K562 (cell line): Measurements from ENCODE around the gene MPZL1. TPM values are rescaled to one million over a fixed set of nuclear protein-coding genes. Genes with fewer than 3 reads are reported as not detected.

ENCODE experiments used
- ATAC-seq: fragments of 200-7000 bp; cut with Tn5 transposase; 3 replicates; pipeline ENCODE4 v1.9.1; 2020; ENCODE audit warnings: moderate library complexity
- BruUV-seq: library from RNA; stranded (reverse); fragments of 400-500 nt; replicated peaks from 2 replicates; lab custom pipeline; 2021; lab: Mats Ljungman, UMichigan
- CTCF ChIA-PET: fragments of 300-600 bp; formaldehyde crosslinking; extraction: SDS; loops from one replicate; lab custom pipeline; 2021; ENCODE audit warnings: low intra/inter-chr PET ratio; lab: Yijun Ruan, JAX
- POLR2A ChIA-PET: fragments of 300-600, 350-650 bp; sonication (Branson Sonifier 250); formaldehyde crosslinking; extraction: SDS; loops from one replicate; lab custom pipeline; 2021; ENCODE audit warnings: antibody characterized with exemption, inconsistent platforms; lab: Yijun Ruan, JAX
- DNase-seq, 4 experiments: peaks; one replicate each; pipeline versions ENCODE4 v3.0.0 to v3.0.0-alpha.2; 2011 to 2018; ENCODE audit warnings: low spot score in 3 of 4, mixed read lengths in 3 of 4; ENCODE audit errors: extremely low read depth in 1 of 4
- FAIRE-seq: peaks from 2 replicates; lab custom pipeline; 2011; peaks lifted over from hg19 to GRCh38; lab: Jason Lieb, UNC
- H2AFZ ChIP-seq: 2 replicates; pipeline ENCODE4 v1.6.0; 2011; ENCODE audit warnings: low read depth, low read length, control low read depth, inconsistent platforms
- H3K27ac ChIP-seq: fragments of 200-600 bp; 3 replicates; pipeline ENCODE4 v1.8.0; 2011; ENCODE audit warnings: low read depth, mild to moderate bottlenecking, control low read depth, inconsistent platforms, low read length, moderate library complexity, mixed read lengths; ENCODE audit errors: extremely low read depth
- H3K27me3 ChIP-seq, 2 experiments: fragments of 300-600 bp in 1 of 2; 2 replicates in 1 of 2; 3 replicates in 1 of 2; pipeline versions ENCODE4 v1.6.0 to v1.8.0; 2011; ENCODE audit warnings: inconsistent platforms in 2 of 2, low read length in 2 of 2, mild to moderate bottlenecking in 1 of 2, mixed read lengths in 1 of 2, moderate library complexity in 1 of 2; ENCODE audit not compliant: control insufficient read depth in 2 of 2, insufficient read depth in 2 of 2
- H3K36me3 ChIP-seq: fragments of 300-600 bp; 3 replicates; pipeline ENCODE4 v1.8.0; 2011; ENCODE audit warnings: mild to moderate bottlenecking, low read length, inconsistent platforms; ENCODE audit not compliant: control insufficient read depth, insufficient read depth
- H3K4me1 ChIP-seq, 2 experiments: fragments of 200-600 bp in 1 of 2; replicated peaks in 1 of 2; 2 replicates in 1 of 2; 3 replicates in 1 of 2; pipeline versions ENCODE4 v1.5.1 to v1.8.0; 2011; ENCODE audit warnings: inconsistent platforms in 2 of 2, low read length in 2 of 2, mild to moderate bottlenecking in 1 of 2, mixed read lengths in 1 of 2, moderate library complexity in 1 of 2; ENCODE audit not compliant: control insufficient read depth in 2 of 2, insufficient read depth in 2 of 2
- H3K4me2 ChIP-seq: 2 replicates; pipeline ENCODE4 v1.6.1; 2011; ENCODE audit warnings: low read length, control low read depth, inconsistent platforms, mixed read lengths; ENCODE audit not compliant: insufficient read depth
- H3K4me3 ChIP-seq: fragments of 200-600 bp; sonication (generic), shearing (Covaris generic); 2 replicates; pipeline ENCODE4 v1.5.1; 2016; ENCODE audit warnings: control low read depth, inconsistent platforms
- H3K79me2 ChIP-seq: fragments of 200-600 bp; 3 replicates; pipeline ENCODE4 v1.8.0; 2011; ENCODE audit warnings: low read length, inconsistent platforms; ENCODE audit not compliant: control insufficient read depth, insufficient read depth
- H3K9ac ChIP-seq, 2 experiments: 2 replicates each; pipeline versions ENCODE4 v1.6.0 to v1.6.1; 2011; ENCODE audit warnings: low read depth in 2 of 2, low read length in 2 of 2, control low read depth in 1 of 2, inconsistent platforms in 1 of 2, mild to moderate bottlenecking in 1 of 2, mixed read lengths in 1 of 2; ENCODE audit not compliant: insufficient read depth in 1 of 2
- H3K9me1 ChIP-seq: one replicate; pipeline ENCODE4 v1.6.0; 2011; ENCODE audit warnings: inconsistent platforms, mild to moderate bottlenecking, low read length, moderate library complexity; ENCODE audit not compliant: control insufficient read depth, insufficient read depth
- H3K9me3 ChIP-seq: replicated peaks from 2 replicates; pipeline ENCODE4 v1.5.1; 2011; ENCODE audit warnings: low read depth, low read length, inconsistent platforms; ENCODE audit not compliant: control insufficient read depth, insufficient read depth
- H4K20me1 ChIP-seq: replicated peaks from 2 replicates; pipeline ENCODE4 v1.6.1; 2011; ENCODE audit warnings: low read length, inconsistent platforms, mixed read lengths; ENCODE audit not compliant: control insufficient read depth, insufficient read depth
- CEBPG ChIP-seq, 3 experiments: fragments of 200-800 bp in 1 of 3; sonication (Bioruptor generic) in 1 of 3; sonication (generic) in 1 of 3; formaldehyde crosslinking in 1 of 3; IDR thresholded peaks in 2 of 3; conservative IDR thresholded peaks in 1 of 3; 2 replicates each; pipeline versions ENCODE4 v1.6.1 to v1.8.0; 2016 to 2022; ENCODE audit warnings: missing compliant biosample characterization in 2 of 3, missing genetic modification characterization in 2 of 3, mild to moderate bottlenecking in 1 of 3, missing genetic modification reagents in 1 of 3
- CTBP1 ChIP-seq: fragments of 450-650 bp; IDR thresholded peaks from 2 replicates; pipeline ENCODE4 v1.6.1; 2016; ENCODE audit warnings: borderline replicate concordance
- ETV5 ChIP-seq: sonication (generic); formaldehyde crosslinking; IDR thresholded peaks from 2 replicates; pipeline ENCODE4 v1.4.0; 2020; ENCODE audit warnings: low read depth, mild to moderate bottlenecking, missing genetic modification reagents
- FOXP1 ChIP-seq: sonication (generic); formaldehyde crosslinking; IDR thresholded peaks from 2 replicates; pipeline ENCODE4 v1.8.0; 2022; ENCODE audit warnings: mild to moderate bottlenecking, missing genetic modification reagents
- KDM1A ChIP-seq, 2 experiments: fragments of 450-650 bp; IDR thresholded peaks; 2 replicates each; pipeline ENCODE4 v1.6.1; 2016; ENCODE audit warnings: mild to moderate bottlenecking in 2 of 2
- MAFG ChIP-seq: fragments of 450-650 bp; conservative IDR thresholded peaks from 2 replicates; pipeline ENCODE4 v1.6.1; 2016; ENCODE audit warnings: missing genetic modification characterization, missing compliant biosample characterization
- RAD21 ChIP-seq, 2 experiments: fragments of 250-450 bp in 1 of 2; fragments of 450-650 bp in 1 of 2; sonication (Bioruptor Pico) in 1 of 2; formaldehyde crosslinking in 1 of 2; IDR thresholded peaks in 1 of 2; conservative IDR thresholded peaks in 1 of 2; 2 replicates each; pipeline versions ENCODE4 v1.4.0 to v1.8.0; 2020 to 2022; ENCODE audit warnings: mild to moderate bottlenecking in 2 of 2, moderate library complexity in 1 of 2
- SRF ChIP-seq, 2 experiments: fragments of 250-450, 450-650 bp in 1 of 2; sonication (Bioruptor Pico) in 1 of 2; sonication (generic) in 1 of 2; formaldehyde crosslinking; IDR thresholded peaks; 2 replicates each; pipeline versions ENCODE4 v1.5.0 to v1.5.1; 2020 to 2022; ENCODE audit warnings: mild to moderate bottlenecking in 1 of 2, missing genetic modification reagents in 1 of 2
- ZNF12 ChIP-seq: sonication (generic); formaldehyde crosslinking; IDR thresholded peaks from 2 replicates; pipeline ENCODE4 v1.4.0; 2020; ENCODE audit warnings: mild to moderate bottlenecking, missing genetic modification reagents
- ZNF316 ChIP-seq: fragments of 450-650 bp; IDR thresholded peaks from 2 replicates; pipeline ENCODE4 v1.6.1; 2016
- WGBS: fragments of 100-300 bp; shearing (Covaris generic); methylation state at CpG from one replicate; pipeline ENCODE4 v1.1.6; 2016; ENCODE audit warnings: low coverage, mixed read lengths; ENCODE audit not compliant: insufficient coverage; ENCODE audit errors: missing lambda C conversion rate; 5-methylcytosine and 5-hydroxymethylcytosine counted together
- in situ Hi-C: fragments of 300-500 bp; cut with MboI; formaldehyde crosslinking; loops from 4 replicates; pipeline ENCODE4 v1.15.0; 2018; ENCODE audit warnings: inconsistent platforms, mixed read lengths
- intact Hi-C: fragments of 100-400 bp; cut with micrococcal nuclease; formaldehyde crosslinking; loops from 2 replicates; pipeline ENCODE4 v1.14.2; 2022
- polyA plus RNA-seq, 8 experiments: library from polyadenylated mRNA; depleted of rRNA in 4 of 8; stranded (reverse) in 5 of 8; unstranded in 3 of 8; fragments of >200 nt; fragmentation: Nextera tagmentation in 2 of 8; fragmentation: Illumina TruSeq in 1 of 8; extraction: Ambion mirVana in 2 of 8; extraction: Trizol in 1 of 8; gene quantifications; 2 replicates each; pipeline versions ENCODE4 v1.2.1 to v1.2.3, GENCODE V29; 2011 to 2014; ENCODE audit warnings: inconsistent platforms in 1 of 8, missing spikeins in 1 of 8
- total RNA-seq, 7 experiments: library from RNA; depleted of rRNA in 6 of 7; stranded (reverse); fragments of >200 nt in 6 of 7; fragmentation: Illumina TruSeq in 2 of 7; extraction: Trizol in 2 of 7; gene quantifications; 2 replicates each; pipeline versions ENCODE4 v1.2.1 to v1.2.3, GENCODE V29; 2011 to 2021; ENCODE audit warnings: low replicate concordance in 1 of 7
- TF ChIP-seq, protein P1 (sequence below): fragments of 450-650 bp; conservative IDR thresholded peaks from 2 replicates; pipeline ENCODE4 v1.6.1; 2016; ENCODE audit warnings: missing genetic modification characterization, low read depth, mild to moderate bottlenecking, missing compliant biosample characterization, moderate library complexity
- TF ChIP-seq, protein P2 (sequence below): sonication (generic); formaldehyde crosslinking; IDR thresholded peaks from 2 replicates; pipeline ENCODE4 v1.8.1; 2023; ENCODE audit warnings: mild to moderate bottlenecking, missing genetic modification reagents
- TF ChIP-seq, protein P3 (sequence below): fragments of 450-650 bp; conservative IDR thresholded peaks from 2 replicates; pipeline ENCODE4 v1.6.1; 2016; ENCODE audit warnings: missing genetic modification characterization, low read depth, mild to moderate bottlenecking, control low read depth, missing compliant biosample characterization
- TF ChIP-seq, protein P4 (sequence below): sonication (generic); formaldehyde crosslinking; IDR thresholded peaks from 2 replicates; pipeline ENCODE4 v1.8.1; 2023; ENCODE audit warnings: mild to moderate bottlenecking, missing genetic modification reagents

Gene MPZL1
- total and polyA plus RNA-seq, 9 of the 15 experiments (the other 6 are each of a cell fraction or from before 2014, with no cell fraction given): 14.5 to 153 (median 66.5) TPM

- ATAC-seq (peak; percentile 91), DNase-seq (peak in 2 of 4 experiments; percentile 49 to 56), FAIRE-seq (peak; percentile 60)
- POLR2A ChIA-PET: interaction anchor here (0.6 to 1.4 kb wide), 9 partner anchors 11 to 819 kb away, joined by 3 to 4 read pairs (median 3); no protein-coding TSS in a partner anchor
- intact Hi-C loops: no loop called here
- Histone ChIP-seq H3K27me3 (no peaks in the 10 kb centered on the region), H3K79me2 (no peaks in the 10 kb centered on the region), H3K4me3 (no peak overlapping the region), H3K36me3 (0 out of 3 replicates have a peak, but pooled peaks cover 5% of the 10 kb centered on the region), H2AFZ (no peak overlapping the region), H3K4me1 (peaks cover 0 to 3% of the 10 kb centered on the region in 2 experiments; a peak in 2 of 5 replicates), H3K9me3 (0 out of 2 replicates have a peak, but pooled peaks cover under 1% of the 10 kb centered on the region), H3K9ac (no peak overlapping the region), H3K9me1 (no peaks in the 10 kb centered on the region), H3K27ac (no peak overlapping the region), H4K20me1 (no peaks in the 10 kb centered on the region), H3K4me2 (no peak overlapping the region)
- in situ Hi-C loops: loop anchor here (5.0 kb wide), 1 partner anchor 80 kb away; no protein-coding TSS in a partner anchor
- WGBS: 9% methylated on average over 2 of the region's 2 CpGs
- no TSS peak for BruUV-seq
- CTCF ChIA-PET: interaction anchor here (1.0 kb wide), 1 partner anchor 957 kb away, joined by 4 read pairs; no protein-coding TSS in a partner anchor
- 0 out of 4 replicates have a peak, but pooled peaks have one; percentile 6 to 31 for TF ChIP-seq RAD21 (CRISPR knock-in tag; conservative IDR thresholded peaks at IDR 0.05 in 1 of 2, IDR thresholded peaks at IDR 0.05 in 1 of 2)
- TF ChIP-seq, protein P1, sequence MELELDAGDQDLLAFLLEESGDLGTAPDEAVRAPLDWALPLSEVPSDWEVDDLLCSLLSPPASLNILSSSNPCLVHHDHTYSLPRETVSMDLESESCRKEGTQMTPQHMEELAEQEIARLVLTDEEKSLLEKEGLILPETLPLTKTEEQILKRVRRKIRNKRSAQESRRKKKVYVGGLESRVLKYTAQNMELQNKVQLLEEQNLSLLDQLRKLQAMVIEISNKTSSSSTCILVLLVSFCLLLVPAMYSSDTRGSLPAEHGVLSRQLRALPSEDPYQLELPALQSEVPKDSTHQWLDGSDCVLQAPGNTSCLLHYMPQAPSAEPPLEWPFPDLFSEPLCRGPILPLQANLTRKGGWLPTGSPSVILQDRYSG: no peak
- TF ChIP-seq CTBP1: no peak
- TF ChIP-seq FOXP1 (CRISPR knock-in tag): no peak
- TF ChIP-seq, protein P2, sequence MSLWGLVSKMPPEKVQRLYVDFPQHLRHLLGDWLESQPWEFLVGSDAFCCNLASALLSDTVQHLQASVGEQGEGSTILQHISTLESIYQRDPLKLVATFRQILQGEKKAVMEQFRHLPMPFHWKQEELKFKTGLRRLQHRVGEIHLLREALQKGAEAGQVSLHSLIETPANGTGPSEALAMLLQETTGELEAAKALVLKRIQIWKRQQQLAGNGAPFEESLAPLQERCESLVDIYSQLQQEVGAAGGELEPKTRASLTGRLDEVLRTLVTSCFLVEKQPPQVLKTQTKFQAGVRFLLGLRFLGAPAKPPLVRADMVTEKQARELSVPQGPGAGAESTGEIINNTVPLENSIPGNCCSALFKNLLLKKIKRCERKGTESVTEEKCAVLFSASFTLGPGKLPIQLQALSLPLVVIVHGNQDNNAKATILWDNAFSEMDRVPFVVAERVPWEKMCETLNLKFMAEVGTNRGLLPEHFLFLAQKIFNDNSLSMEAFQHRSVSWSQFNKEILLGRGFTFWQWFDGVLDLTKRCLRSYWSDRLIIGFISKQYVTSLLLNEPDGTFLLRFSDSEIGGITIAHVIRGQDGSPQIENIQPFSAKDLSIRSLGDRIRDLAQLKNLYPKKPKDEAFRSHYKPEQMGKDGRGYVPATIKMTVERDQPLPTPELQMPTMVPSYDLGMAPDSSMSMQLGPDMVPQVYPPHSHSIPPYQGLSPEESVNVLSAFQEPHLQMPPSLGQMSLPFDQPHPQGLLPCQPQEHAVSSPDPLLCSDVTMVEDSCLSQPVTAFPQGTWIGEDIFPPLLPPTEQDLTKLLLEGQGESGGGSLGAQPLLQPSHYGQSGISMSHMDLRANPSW (CRISPR knock-in tag): no peak
- no peak for TF ChIP-seq ZNF12
- TF ChIP-seq ETV5 (CRISPR knock-in tag): no peak
- TF ChIP-seq CEBPG (CRISPR knock-in tag; IDR thresholded peaks at IDR 0.05): 0 out of 2 replicates have a peak, but pooled peaks have one; percentile 58
- peak in 1 of 2 experiments; percentile 39; a peak in 1 of 4 replicates for TF ChIP-seq CEBPG (tag; conservative IDR thresholded peaks at IDR 0.05 in 1 of 2, IDR thresholded peaks at IDR 0.05 in 1 of 2)
- TF ChIP-seq KDM1A (IDR thresholded peaks at IDR 0.05): no peak
- TF ChIP-seq MAFG (tag): peak; percentile 82
- TF ChIP-seq, protein P3, sequence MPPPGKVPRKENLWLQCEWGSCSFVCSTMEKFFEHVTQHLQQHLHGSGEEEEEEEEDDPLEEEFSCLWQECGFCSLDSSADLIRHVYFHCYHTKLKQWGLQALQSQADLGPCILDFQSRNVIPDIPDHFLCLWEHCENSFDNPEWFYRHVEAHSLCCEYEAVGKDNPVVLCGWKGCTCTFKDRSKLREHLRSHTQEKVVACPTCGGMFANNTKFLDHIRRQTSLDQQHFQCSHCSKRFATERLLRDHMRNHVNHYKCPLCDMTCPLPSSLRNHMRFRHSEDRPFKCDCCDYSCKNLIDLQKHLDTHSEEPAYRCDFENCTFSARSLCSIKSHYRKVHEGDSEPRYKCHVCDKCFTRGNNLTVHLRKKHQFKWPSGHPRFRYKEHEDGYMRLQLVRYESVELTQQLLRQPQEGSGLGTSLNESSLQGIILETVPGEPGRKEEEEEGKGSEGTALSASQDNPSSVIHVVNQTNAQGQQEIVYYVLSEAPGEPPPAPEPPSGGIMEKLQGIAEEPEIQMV (tag): no peak
- TF ChIP-seq, protein P4, sequence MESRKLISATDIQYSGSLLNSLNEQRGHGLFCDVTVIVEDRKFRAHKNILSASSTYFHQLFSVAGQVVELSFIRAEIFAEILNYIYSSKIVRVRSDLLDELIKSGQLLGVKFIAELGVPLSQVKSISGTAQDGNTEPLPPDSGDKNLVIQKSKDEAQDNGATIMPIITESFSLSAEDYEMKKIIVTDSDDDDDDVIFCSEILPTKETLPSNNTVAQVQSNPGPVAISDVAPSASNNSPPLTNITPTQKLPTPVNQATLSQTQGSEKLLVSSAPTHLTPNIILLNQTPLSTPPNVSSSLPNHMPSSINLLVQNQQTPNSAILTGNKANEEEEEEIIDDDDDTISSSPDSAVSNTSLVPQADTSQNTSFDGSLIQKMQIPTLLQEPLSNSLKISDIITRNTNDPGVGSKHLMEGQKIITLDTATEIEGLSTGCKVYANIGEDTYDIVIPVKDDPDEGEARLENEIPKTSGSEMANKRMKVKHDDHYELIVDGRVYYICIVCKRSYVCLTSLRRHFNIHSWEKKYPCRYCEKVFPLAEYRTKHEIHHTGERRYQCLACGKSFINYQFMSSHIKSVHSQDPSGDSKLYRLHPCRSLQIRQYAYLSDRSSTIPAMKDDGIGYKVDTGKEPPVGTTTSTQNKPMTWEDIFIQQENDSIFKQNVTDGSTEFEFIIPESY (CRISPR knock-in tag): no peak
- TF ChIP-seq ZNF316: peak; percentile 88
- TF ChIP-seq SRF (CRISPR knock-in tag; IDR thresholded peaks at IDR 0.05): no peak
These were observed 75.2 kb downstream of the MPZL1 start for GRCh38 chr1:167797015-167797414.
